ENCODE data around the gene TARBP1.

TARBP1 gene

DNA sequence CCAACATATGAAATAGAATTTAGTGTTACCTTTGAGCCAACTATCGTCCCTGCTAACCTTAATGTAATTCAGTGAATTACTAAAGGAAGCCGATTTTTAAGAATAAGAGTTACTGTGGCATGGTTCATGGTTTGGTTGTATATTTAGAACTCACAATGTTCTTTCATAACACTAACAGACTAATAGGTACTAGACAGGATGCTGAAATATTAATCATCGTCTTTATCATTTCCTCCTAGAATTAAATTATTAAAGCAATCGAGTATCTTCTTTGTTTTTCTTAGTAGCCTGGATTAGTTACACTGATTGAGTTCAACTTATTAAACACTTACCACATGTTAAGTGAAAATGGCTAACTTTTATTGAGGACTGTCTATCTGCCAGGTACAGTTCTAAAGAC, 47.7 kb downstream of the TARBP1 start:
- TF ChIP-seq, protein P1, sequence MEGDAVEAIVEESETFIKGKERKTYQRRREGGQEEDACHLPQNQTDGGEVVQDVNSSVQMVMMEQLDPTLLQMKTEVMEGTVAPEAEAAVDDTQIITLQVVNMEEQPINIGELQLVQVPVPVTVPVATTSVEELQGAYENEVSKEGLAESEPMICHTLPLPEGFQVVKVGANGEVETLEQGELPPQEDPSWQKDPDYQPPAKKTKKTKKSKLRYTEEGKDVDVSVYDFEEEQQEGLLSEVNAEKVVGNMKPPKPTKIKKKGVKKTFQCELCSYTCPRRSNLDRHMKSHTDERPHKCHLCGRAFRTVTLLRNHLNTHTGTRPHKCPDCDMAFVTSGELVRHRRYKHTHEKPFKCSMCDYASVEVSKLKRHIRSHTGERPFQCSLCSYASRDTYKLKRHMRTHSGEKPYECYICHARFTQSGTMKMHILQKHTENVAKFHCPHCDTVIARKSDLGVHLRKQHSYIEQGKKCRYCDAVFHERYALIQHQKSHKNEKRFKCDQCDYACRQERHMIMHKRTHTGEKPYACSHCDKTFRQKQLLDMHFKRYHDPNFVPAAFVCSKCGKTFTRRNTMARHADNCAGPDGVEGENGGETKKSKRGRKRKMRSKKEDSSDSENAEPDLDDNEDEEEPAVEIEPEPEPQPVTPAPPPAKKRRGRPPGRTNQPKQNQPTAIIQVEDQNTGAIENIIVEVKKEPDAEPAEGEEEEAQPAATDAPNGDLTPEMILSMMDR (IDR thresholded peaks at IDR 0.05; ENCODE audit: low read depth, low read length), result no peak
- in situ Hi-C loops (cut with HindIII; ENCODE audit: low sequenced_read_pairs), result no loop called here
- H3K4me3 ChIP-seq (ENCODE audit: low read depth, low read length), result no peak overlapping the region
- DNase-seq (ENCODE audit: low read depth, low spot score), result no peak

DNA sequence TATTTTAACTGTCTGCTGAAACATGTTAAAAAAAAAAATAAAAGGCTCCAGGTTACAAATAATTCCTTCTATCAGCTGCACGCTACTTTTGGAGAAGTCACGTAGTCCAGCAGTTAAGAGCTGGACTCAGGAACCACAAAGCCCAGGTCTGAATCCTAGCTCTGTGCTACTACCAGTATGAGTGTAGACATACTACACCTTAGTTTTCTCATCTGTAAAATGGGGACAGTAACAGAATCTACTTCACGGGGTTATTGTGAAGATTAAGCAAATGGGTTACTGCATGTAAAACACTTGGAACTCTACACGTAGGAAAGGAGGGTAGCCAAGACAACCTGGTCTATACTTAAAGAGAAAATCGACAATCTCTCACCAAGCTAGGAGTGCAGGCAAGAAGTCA, 48.3 kb downstream of the TARBP1 start:
- TF ChIP-seq, protein P1 (IDR thresholded peaks at IDR 0.05; ENCODE audit: low read depth, low read length), result no peak
- no peak overlapping the region for H3K4me3 ChIP-seq (ENCODE audit: low read depth, low read length)
- in situ Hi-C loops (cut with HindIII; ENCODE audit: low sequenced_read_pairs), result no loop called here
- DNase-seq (ENCODE audit: low read depth, low spot score), result no peak

DNA sequence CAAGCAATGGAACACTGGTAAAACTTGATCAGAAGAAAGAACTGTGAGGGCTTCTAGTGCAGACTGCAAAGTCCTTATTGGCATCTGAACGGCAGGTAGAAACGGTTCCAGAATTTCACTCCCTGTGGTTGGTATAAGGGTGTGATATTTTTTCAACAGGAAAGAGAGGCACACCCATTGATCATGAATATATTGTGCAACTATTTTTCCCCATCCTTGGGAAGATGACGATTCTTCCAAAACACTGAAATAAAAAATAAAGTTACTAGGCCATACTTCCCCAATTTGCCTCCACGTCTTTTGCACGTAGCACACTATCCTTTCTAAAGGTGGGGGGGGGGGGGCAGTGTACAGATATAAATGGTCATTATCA, 49.6 kb downstream of the TARBP1 start:
- in situ Hi-C loops (cut with HindIII; ENCODE audit: low sequenced_read_pairs), result no loop called here
- no peak overlapping the region for H3K4me3 ChIP-seq (ENCODE audit: low read depth, low read length)
- DNase-seq (ENCODE audit: low read depth, low spot score), result no peak
- TF ChIP-seq, protein P1 (IDR thresholded peaks at IDR 0.05; ENCODE audit: low read depth, low read length), result no peak

DNA sequence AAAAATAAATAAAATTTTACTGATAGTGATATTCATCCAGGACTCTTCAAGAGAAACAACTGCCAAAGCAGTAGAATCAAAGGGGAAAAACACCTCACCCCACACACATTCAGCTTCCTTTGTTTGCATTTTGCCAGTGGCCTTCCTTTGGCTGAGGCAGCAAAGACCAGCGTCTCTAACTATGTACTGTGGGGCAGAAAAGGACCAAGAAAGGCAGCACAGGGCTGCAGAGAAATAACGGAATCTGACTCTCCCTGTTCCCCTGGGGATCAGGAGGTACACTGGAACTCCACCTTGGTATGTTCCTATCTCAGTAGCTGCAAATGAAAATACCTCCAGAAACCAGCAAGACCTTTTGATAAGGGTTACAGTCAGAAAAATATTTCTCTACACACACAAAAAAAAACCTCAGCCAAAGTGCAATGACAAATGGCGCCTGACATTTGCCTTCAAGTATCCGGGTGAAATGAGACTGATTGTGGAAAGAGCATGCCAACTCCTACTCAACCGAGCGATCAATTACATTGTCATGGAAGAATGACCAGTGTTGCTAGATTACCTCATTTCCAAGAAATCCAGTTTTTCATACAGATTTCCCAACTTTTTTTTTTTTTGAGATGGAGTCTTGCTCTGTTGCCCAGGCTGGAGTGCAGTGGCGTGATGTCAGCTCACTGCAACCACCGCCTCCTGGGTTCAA, 50.9 kb downstream of the TARBP1 start:
- in situ Hi-C loops (cut with HindIII; ENCODE audit: low sequenced_read_pairs), result no loop called here
- TF ChIP-seq, protein P1 (IDR thresholded peaks at IDR 0.05; ENCODE audit: low read depth, low read length), result no peak
- no peak overlapping the region for H3K4me3 ChIP-seq (ENCODE audit: low read depth, low read length)
- DNase-seq (ENCODE audit: low read depth, low spot score), result no peak

DNA sequence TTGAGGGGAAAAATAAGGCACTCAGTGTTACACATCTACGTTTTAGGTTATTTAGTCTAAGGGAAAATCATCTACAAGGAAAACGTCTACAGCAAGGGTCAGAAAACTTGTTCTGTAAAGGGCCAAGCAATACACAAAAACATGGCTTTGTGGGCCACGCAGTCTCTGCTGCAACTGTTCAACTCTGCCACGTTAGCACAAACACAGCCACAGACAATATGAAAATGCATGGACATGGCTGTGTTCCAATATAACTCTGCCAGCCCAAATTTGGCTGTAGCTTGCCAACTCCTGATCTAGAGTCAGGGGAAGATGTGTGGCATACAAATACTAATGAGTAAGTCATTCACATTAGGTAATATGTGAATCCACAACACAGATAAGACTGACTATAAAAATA, 65.0 kb downstream of the TARBP1 start:
- no peak overlapping the region for H3K4me3 ChIP-seq (ENCODE audit: low read depth, low read length)
- in situ Hi-C loops (cut with HindIII; ENCODE audit: low sequenced_read_pairs), result no loop called here
- TF ChIP-seq, protein P1 (IDR thresholded peaks at IDR 0.05; ENCODE audit: low read depth, low read length), result no peak
- DNase-seq (ENCODE audit: low read depth, low spot score), result no peak

DNA sequence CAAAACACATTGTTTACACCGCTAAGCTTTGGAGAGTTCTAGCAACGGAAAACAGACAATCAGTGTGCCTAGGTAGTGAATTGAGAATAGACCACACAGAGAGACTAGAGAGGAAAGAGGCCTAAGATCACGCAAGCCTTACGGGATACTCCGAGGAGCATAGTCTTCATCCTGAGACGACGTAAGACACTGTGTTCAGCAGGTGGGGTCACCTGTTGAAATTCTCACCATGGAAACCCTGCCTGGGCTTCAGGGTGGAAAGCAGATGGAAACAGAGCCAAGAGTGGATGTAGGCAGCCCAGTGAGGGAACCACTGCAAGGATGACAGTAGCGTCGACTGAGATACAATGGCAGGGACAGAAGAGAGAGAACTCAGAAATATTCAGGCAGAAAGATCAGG, 65.5 kb downstream of the TARBP1 start:
- no peak for DNase-seq (ENCODE audit: low read depth, low spot score)
- no peak overlapping the region for H3K4me3 ChIP-seq (ENCODE audit: low read depth, low read length)
- TF ChIP-seq, protein P1 (IDR thresholded peaks at IDR 0.05; ENCODE audit: low read depth, low read length), result no peak
- in situ Hi-C loops (cut with HindIII; ENCODE audit: low sequenced_read_pairs), result no loop called here

All from astrocyte of the spinal cord (primary cell).